Right lobe of liver (tissue), 4 donors: ENCODE measurements around the gene EXOC2.

ENCODE experiments used
- POLR2A ChIP-seq: fragments of 450-650 bp; IDR thresholded peaks from one replicate; pipeline ENCODE4 v1.6.1; 2017; ENCODE audit warnings: antibody characterized with exemption, mild to moderate bottlenecking
- TF ChIP-seq, protein P1 (sequence below), 4 donors: fragments of 200-600 bp in 3 of 4; fragments of 450-650 bp in 1 of 4; IDR thresholded peaks; one replicate each; pipeline versions ENCODE4 v1.5.1 to v1.8.0; 2016 to 2022; ENCODE audit warnings: antibody characterized with exemption in 4 of 4, mild to moderate bottlenecking in 2 of 4
- donor health status: DM: no; HTN: no; CAD: no.
- donor health status: DM: no; HTN: no; CAD: no.
- donor health status: DM: no; HTN: yes; CAD: no.

GRCh38 chr6:508006-508405 lies 184.9 kb downstream of the EXOC2 start:
- TF ChIP-seq, protein P1, sequence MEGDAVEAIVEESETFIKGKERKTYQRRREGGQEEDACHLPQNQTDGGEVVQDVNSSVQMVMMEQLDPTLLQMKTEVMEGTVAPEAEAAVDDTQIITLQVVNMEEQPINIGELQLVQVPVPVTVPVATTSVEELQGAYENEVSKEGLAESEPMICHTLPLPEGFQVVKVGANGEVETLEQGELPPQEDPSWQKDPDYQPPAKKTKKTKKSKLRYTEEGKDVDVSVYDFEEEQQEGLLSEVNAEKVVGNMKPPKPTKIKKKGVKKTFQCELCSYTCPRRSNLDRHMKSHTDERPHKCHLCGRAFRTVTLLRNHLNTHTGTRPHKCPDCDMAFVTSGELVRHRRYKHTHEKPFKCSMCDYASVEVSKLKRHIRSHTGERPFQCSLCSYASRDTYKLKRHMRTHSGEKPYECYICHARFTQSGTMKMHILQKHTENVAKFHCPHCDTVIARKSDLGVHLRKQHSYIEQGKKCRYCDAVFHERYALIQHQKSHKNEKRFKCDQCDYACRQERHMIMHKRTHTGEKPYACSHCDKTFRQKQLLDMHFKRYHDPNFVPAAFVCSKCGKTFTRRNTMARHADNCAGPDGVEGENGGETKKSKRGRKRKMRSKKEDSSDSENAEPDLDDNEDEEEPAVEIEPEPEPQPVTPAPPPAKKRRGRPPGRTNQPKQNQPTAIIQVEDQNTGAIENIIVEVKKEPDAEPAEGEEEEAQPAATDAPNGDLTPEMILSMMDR (IDR thresholded peaks at IDR 0.05): no peak
- no peak for TF ChIP-seq POLR2A
